HG03060 (cell line): ENCODE measurements around the gene SMIM41.

Experiments
- ATAC-seq: cut with Tn5 transposase; IDR thresholded peaks from one replicate; pipeline ENCODE4 v1.9.1; 2021; ENCODE audit warnings: low read depth, moderate number of reproducible peaks; ENCODE audit not compliant: unreplicated experiment

SMIM41 gene

DNA sequence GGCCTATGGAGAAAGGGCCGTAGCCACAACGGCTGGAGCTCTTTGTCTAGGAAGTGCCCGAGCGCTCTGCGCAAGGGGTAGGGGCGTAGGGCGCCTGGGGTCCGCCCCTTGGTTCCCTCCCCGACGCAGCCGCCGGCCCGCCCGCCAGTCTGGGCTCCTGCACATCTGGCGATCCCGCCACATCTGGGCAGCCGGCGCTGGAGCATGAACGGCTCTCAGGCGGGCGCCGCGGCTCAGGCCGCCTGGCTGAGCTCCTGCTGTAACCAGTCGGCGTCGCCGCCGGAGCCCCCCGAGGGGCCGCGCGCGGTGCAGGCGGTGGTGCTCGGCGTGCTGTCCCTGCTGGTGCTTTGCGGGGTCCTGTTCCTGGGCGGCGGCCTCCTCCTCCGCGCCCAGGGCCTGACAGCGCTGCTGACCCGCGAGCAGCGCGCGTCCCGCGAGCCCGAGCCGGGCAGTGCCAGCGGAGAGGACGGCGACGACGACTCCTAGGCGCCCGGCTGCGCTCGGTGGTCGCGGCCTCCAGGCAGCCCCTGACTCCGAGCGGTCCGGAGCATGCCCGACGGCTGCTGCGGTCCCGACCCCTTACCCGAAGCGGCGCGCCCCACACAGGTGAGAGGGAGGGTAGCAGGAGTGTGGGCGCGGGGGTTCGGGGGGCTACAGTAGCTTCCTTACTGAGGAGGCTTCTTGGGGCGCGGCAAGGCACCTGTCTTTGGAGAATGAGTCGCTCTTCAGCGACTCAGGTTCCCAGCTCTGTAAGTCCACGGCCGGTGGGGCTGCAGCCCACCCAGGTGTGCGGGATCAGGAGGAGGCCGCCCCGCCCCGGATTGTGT lies at the start of gene SMIM41:
Gene SMIM41 (plus strand): TSS at position 129 of the 827 bp plus-strand sequence. CDS start 76 bp downstream, at position 205.
- ATAC-seq = no peak

- no peak for ATAC-seq
These were observed 47.1 kb upstream of the SMIM41 start for GRCh38 chr12:52032446-52032803.

DNA sequence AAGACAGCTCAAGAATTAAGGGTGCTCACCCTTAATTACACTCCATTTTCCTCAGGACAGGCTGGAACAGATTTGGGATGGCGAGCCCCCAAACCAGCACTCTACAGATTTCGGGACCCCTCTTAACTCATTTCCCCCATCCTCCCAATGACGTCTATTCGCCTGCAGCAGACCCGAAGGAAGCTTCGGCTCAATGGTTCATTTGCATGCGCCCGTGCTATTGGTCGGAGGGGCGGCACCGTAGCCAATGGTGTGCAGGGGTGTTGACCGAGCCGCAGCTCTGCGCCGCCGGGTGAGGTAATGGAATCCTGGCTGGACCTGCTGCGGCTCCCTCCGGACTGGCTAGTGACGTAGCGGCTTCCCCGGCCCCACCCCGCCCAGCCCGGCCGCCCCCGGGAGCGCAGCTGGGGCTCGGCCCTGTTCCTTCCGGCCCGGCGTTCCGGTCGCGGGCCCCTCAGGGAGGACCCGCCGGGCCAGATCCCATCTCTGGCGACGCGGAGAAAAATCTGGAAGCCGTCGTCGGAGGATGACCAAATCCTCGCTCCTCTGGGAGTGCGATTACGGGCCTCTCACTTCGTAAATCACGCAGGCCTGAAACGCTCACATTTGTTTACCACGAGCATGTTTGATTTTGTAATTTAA lies 46.6 kb upstream of the SMIM41 start:
- ATAC-seq = peak; percentile 80

GRCh38 chr12:52033446-52034140 lies 45.9 kb upstream of the SMIM41 start:
- ATAC-seq = no peak

- ATAC-seq = no peak
These were observed 44.3 kb upstream of the SMIM41 start for GRCh38 chr12:52035190-52035589.

- ATAC-seq = no peak
These were observed 43.6 kb upstream of the SMIM41 start for GRCh38 chr12:52035926-52036325.

- no peak for ATAC-seq
These were observed 42.8 kb upstream of the SMIM41 start for GRCh38 chr12:52036587-52037171.

DNA sequence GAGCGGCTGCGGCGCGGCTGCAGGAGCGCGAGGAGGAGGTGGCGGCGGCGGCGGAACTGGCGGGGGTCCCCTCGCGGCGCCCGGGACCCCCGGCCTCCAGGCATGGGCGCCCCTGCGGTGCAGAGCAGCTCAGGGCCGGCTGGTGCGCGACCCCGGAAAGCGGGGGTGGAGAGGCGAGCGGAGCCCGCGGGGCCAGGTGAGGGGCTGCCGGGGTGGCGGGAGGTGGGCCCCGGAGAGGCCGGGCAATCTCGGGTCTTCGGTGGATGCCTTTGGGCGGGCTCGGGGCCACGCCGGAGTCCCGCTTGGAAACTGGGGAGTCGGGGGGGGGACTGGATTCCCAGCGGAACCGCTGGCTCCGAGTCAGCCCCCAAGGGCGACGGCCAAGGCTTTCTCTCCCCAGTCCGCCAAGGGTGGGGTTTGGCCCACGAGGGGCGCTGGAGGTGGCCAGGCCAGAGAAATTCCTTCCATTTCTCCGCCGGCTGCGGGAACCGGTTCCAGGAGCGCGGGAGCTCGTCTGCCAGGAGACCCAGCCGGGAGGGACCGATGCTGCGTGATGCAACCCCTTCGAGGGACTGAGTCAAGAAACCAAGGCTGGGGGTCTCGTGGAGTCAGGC lies 42.1 kb upstream of the SMIM41 start:
- ATAC-seq = no peak

GRCh38 chr12:52038447-52038846 lies 41.1 kb upstream of the SMIM41 start:
- ATAC-seq = no peak

- no peak for ATAC-seq
These were observed 38.5 kb upstream of the SMIM41 start for GRCh38 chr12:52041035-52041434.

DNA sequence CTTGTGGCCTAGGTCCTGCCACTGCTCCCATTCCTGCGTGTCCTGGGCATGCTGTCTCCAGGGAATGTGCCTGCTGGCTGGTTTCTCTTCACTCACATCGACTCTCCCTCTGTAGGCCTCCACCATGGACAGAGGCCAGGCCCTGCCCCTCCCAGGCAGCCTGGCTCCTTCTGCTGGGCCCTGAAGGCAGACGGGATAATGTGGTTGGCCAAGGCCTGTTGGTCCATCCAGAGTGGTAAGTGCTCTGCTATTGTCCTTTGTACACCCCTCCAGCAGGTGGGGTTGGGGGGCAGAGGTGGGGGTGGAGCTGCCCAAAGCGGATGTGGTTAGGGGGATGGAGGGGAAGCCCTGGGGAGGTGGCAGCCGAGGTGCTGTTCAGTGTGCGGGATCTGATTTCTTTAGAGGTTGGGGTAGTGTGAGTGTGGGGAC lies 37.8 kb upstream of the SMIM41 start:
- no peak for ATAC-seq

- ATAC-seq = no peak
These were observed 36.7 kb upstream of the SMIM41 start for GRCh38 chr12:52042706-52043385.

- ATAC-seq = no peak
These were observed 35.9 kb upstream of the SMIM41 start for GRCh38 chr12:52043386-52044212.

- ATAC-seq = no peak
These were observed 35.1 kb upstream of the SMIM41 start for GRCh38 chr12:52044292-52044983.

DNA sequence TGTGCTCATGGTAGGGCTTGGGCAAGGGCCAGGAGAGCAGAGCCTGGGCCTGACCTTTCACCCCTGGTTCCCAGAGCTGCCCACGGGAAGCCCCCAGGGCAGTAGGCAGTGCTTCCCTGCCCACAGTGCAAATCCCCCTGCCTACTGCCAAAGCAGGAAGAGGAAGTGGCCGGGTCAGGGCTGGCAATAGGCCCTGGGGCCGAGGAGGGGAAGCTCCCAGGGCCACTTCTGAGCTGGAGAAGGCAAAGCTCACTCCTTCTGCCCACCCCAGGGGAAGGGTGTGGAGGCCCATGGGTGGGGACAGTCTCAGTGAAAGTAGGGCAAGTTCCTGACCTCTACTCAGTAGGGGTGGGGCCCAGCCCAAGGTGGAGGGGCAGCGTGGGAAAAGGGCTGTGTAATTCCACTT lies 33.7 kb upstream of the SMIM41 start:
- ATAC-seq = no peak

GRCh38 chr12:52046859-52047258 lies 32.6 kb upstream of the SMIM41 start:
- ATAC-seq = no peak

GRCh38 chr12:52049286-52049685 lies 30.2 kb upstream of the SMIM41 start:
- ATAC-seq = no peak

DNA sequence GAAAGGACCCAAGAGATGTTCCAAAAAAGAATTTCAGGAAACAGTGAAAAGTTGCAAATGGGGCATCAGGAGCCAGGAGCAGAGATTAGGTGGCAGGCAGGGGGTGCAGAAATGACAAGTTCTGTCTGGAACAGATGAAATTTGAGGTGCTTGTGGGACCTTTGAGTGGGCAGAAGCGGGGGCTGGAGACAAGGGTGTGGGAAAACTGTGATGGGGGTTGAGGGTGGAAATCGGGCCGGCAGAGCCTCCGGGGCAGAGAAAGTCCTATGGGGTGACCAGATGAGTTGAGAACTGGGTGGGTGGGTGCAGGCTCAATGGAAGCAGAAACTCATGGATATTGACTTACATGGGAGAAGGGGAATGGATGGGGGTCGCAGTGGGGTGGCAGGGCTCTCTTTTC lies 29.8 kb upstream of the SMIM41 start:
- no peak for ATAC-seq
